SK-N-SH (cell line): ENCODE measurements around the gene CHCHD1. TPM values are rescaled to one million over a fixed set of nuclear protein-coding genes. Genes with fewer than 3 reads are reported as not detected.

ENCODE experiments used
- CTCF ChIA-PET: fragments of 300-600, 350-600 bp; formaldehyde crosslinking; extraction: SDS; loops from one replicate; lab custom pipeline; 2021; lab: Yijun Ruan, JAX
- POLR2A ChIA-PET: fragments of 350-600 bp; sonication (Branson Sonifier 250); formaldehyde crosslinking; extraction: SDS; loops from one replicate; lab custom pipeline; 2020; ENCODE audit warnings: antibody characterized with exemption, inconsistent platforms; lab: Yijun Ruan, JAX
- DNase-seq: peaks from one replicate; pipeline ENCODE4 v3.0.0; 2012
- H2AFZ ChIP-seq: fragments of 200-600 bp; sonication (generic); 2 replicates; pipeline ENCODE4 v1.8.1; 2016; ENCODE audit warnings: antibody characterized with exemption, mild to moderate bottlenecking, low read depth
- H3F3A ChIP-seq: fragments of 200-600 bp; sonication (generic); replicated peaks from 2 replicates; pipeline ENCODE3; 2016; ENCODE audit warnings: antibody characterized with exemption, mild to moderate bottlenecking; ENCODE audit not compliant: insufficient read depth
- H3K27ac ChIP-seq, 2 experiments: fragments of 200-500 bp in 1 of 2; fragments of 200-600 bp in 1 of 2; sonication (Bioruptor generic) in 1 of 2; sonication (generic), shearing (Covaris generic) in 1 of 2; 2 replicates each; pipeline versions ENCODE4 v1.5.1 to v1.6.1; 2014 to 2016; ENCODE audit warnings: low read depth in 2 of 2, inconsistent platforms in 1 of 2, low read length in 1 of 2, mild to moderate bottlenecking in 1 of 2, mixed read lengths in 1 of 2
- H3K27me3 ChIP-seq: fragments of 200-600 bp; sonication (generic), shearing (Covaris generic); 2 replicates; pipeline ENCODE4 v1.6.1; 2016; ENCODE audit warnings: mixed run types; ENCODE audit not compliant: insufficient read depth
- H3K36me3 ChIP-seq, 2 experiments: fragments of 200-500 bp in 1 of 2; fragments of 200-600 bp in 1 of 2; sonication (Bioruptor generic) in 1 of 2; sonication (generic) in 1 of 2; replicated peaks in 1 of 2; 2 replicates each; pipeline versions ENCODE3 to v1.5.1; 2014 to 2016; ENCODE audit warnings: low read length in 1 of 2, mild to moderate bottlenecking in 1 of 2; ENCODE audit not compliant: insufficient read depth in 2 of 2, control insufficient read depth in 1 of 2
- H3K4me1 ChIP-seq, 2 experiments: fragments of 200-500 bp in 1 of 2; fragments of 200-600 bp in 1 of 2; sonication (Bioruptor generic) in 1 of 2; sonication (generic), shearing (Covaris generic) in 1 of 2; 2 replicates each; pipeline versions ENCODE4 v1.5.1 to v1.6.1; 2014 to 2016; ENCODE audit warnings: low read depth in 1 of 2, low read length in 1 of 2, mixed run types in 1 of 2; ENCODE audit not compliant: insufficient read depth in 2 of 2, control insufficient read depth in 1 of 2
- H3K4me2 ChIP-seq: fragments of 200-600 bp; sonication (generic), shearing (Covaris generic); 2 replicates; pipeline ENCODE4 v1.6.1; 2017; ENCODE audit warnings: mixed run types
- H3K4me3 ChIP-seq, 2 experiments: fragments of 200-500 bp in 1 of 2; fragments of 200-600 bp in 1 of 2; sonication (Bioruptor generic) in 1 of 2; sonication (generic), shearing (Covaris generic) in 1 of 2; 2 replicates each; pipeline versions ENCODE4 v1.5.1 to v1.8.1; 2014 to 2016; ENCODE audit warnings: low read depth in 2 of 2, inconsistent platforms in 1 of 2, low read length in 1 of 2, mild to moderate bottlenecking in 1 of 2, mixed read lengths in 1 of 2, moderate library complexity in 1 of 2
- H3K79me2 ChIP-seq: fragments of 200-600 bp; sonication (generic); 2 replicates; pipeline ENCODE4 v1.8.1; 2017; ENCODE audit warnings: mild to moderate bottlenecking; ENCODE audit not compliant: insufficient read depth
- H3K9ac ChIP-seq: fragments of 200-600 bp; sonication (generic); 2 replicates; pipeline ENCODE4 v1.6.1; 2017; ENCODE audit warnings: mixed run types
- H3K9me2 ChIP-seq: fragments of 200-600 bp; sonication (generic); 2 replicates; pipeline ENCODE4 v1.6.1; 2017; ENCODE audit warnings: mixed run types
- H3K9me3 ChIP-seq: fragments of 200-600 bp; sonication (generic); 2 replicates; pipeline ENCODE4 v1.6.1; 2017; ENCODE audit warnings: mixed run types, mild to moderate bottlenecking, moderate library complexity
- H4K20me1 ChIP-seq: fragments of 200-600 bp; sonication (generic); 2 replicates; pipeline ENCODE4 v1.6.1; 2017; ENCODE audit warnings: mild to moderate bottlenecking, mixed run types; ENCODE audit not compliant: insufficient read depth
- CHD2 ChIP-seq: fragments of 150-350 bp; IDR thresholded peaks from 2 replicates; pipeline ENCODE4 v1.6.1; 2018; ENCODE audit warnings: low read length; ENCODE audit not compliant: partially characterized antibody
- EZH2phosphoT487 ChIP-seq: fragments of 200-600 bp; sonication (generic); IDR thresholded peaks from 2 replicates; pipeline ENCODE4 v1.6.1; 2017; ENCODE audit warnings: low read depth, mixed run types, mild to moderate bottlenecking, antibody characterized with exemption, moderate library complexity, borderline replicate concordance
- FOXM1 ChIP-seq: IDR thresholded peaks from 2 replicates; pipeline ENCODE4 v1.4.0; 2012; ENCODE audit warnings: low read depth, mild to moderate bottlenecking
- GABPA ChIP-seq: IDR thresholded peaks from 2 replicates; pipeline ENCODE4 v1.4.0; 2012; ENCODE audit warnings: low read depth, mild to moderate bottlenecking
- GATA2 ChIP-seq: sonication (generic); formaldehyde crosslinking; IDR thresholded peaks from 2 replicates; pipeline ENCODE4 v1.5.0; 2020; ENCODE audit warnings: mild to moderate bottlenecking, missing genetic modification reagents
- MEF2A ChIP-seq: IDR thresholded peaks from 2 replicates; pipeline ENCODE4 v1.4.0; 2012; ENCODE audit warnings: low read depth, borderline replicate concordance
- NRF1 ChIP-seq: IDR thresholded peaks from 2 replicates; pipeline ENCODE4 v1.6.1; 2012; ENCODE audit warnings: low read depth, mild to moderate bottlenecking, low read length
- PBX3 ChIP-seq: IDR thresholded peaks from 2 replicates; pipeline ENCODE4; 2012
- RAD21 ChIP-seq: IDR thresholded peaks from 2 replicates; pipeline ENCODE4 v1.6.1; 2012; ENCODE audit warnings: mild to moderate bottlenecking, low read length
- REST ChIP-seq: IDR thresholded peaks from 2 replicates; pipeline ENCODE4 v1.6.1; 2012; ENCODE audit warnings: mild to moderate bottlenecking, low read depth, low read length, moderate library complexity
- RFX5 ChIP-seq: IDR thresholded peaks from 2 replicates; pipeline ENCODE4 v1.6.1; 2012; ENCODE audit warnings: mild to moderate bottlenecking, improper control_type of control experiment, low read length
- TEAD4 ChIP-seq: IDR thresholded peaks from 2 replicates; pipeline ENCODE4 v1.4.0; 2012; ENCODE audit warnings: mild to moderate bottlenecking, borderline replicate concordance; ENCODE audit not compliant: insufficient read depth
- USF1 ChIP-seq: IDR thresholded peaks from 2 replicates; pipeline ENCODE4 v1.4.0; 2012; ENCODE audit warnings: low read depth, borderline replicate concordance
- USF2 ChIP-seq: fragments of 150-350 bp; IDR thresholded peaks from 2 replicates; pipeline ENCODE4 v1.6.1; 2017; ENCODE audit warnings: antibody characterized with exemption, low read length, low read depth, borderline replicate concordance
- WGBS: methylation state at CpG from one replicate; pipeline ENCODE4 v1.1.6; 2017; ENCODE audit warnings: low lambda C conversion rate; 5-methylcytosine and 5-hydroxymethylcytosine counted together
- polyA plus RNA-seq, 3 experiments: library from polyadenylated mRNA; depleted of rRNA; stranded (reverse); fragments of >200 nt; gene quantifications; 2 replicates each; pipeline ENCODE4 v1.2.3, GENCODE V29; 2012

CHCHD1 gene
- polyA plus RNA-seq, 1 of the 3 experiments (the other 2 are of a cell fraction): 60.9 TPM

- no peak for DNase-seq
- no peak overlapping the region for H2AFZ ChIP-seq
- no peak overlapping the region for H3K4me2 ChIP-seq
- 100% methylated on average over 9 of the region's 10 CpGs for WGBS
- H3F3A ChIP-seq: peaks cover 26% of the 10 kb centered on the region
- no peak overlapping the region for H3K4me3 ChIP-seq
- no peak overlapping the region for H3K27ac ChIP-seq
- no peak for TF ChIP-seq GABPA
- no peak for TF ChIP-seq CHD2
- TF ChIP-seq NRF1: no peak
- TF ChIP-seq RFX5: no peak
- TF ChIP-seq RAD21: no peak
- no peaks in the 10 kb centered on the region for H3K9me3 ChIP-seq
- H3K9me2 ChIP-seq: no peaks in the 10 kb centered on the region
- H3K36me3 ChIP-seq: peaks cover 12 to 34% of the 10 kb centered on the region in 2 experiments
- H3K27me3 ChIP-seq: no peaks in the 10 kb centered on the region
- peaks cover 0 to 5% of the 10 kb centered on the region in 2 experiments; a peak in 2 of 4 replicates for H3K4me1 ChIP-seq
- H3K9ac ChIP-seq: no peak overlapping the region
- ChIA-PET CTCF (interaction anchor here (0.9 to 1.8 kb wide), 6 partner anchors 9 to 263 kb away, joined by 3 to 7 read pairs (median 4); no protein-coding TSS in a partner anchor), POLR2A (no interaction called here)
- no peaks in the 10 kb centered on the region for H4K20me1 ChIP-seq
- no peaks in the 10 kb centered on the region for H3K79me2 ChIP-seq
Observed at GRCh38 chr10:73818402-73818801, 36.6 kb downstream of the CHCHD1 start.

- WGBS: 92% methylated on average over 5 of the region's 5 CpGs
- H4K20me1 ChIP-seq: no peaks in the 10 kb centered on the region
- no peak overlapping the region for H3K9ac ChIP-seq
- no peak for DNase-seq
- no peaks in the 10 kb centered on the region for H3K79me2 ChIP-seq
- H3K4me1 ChIP-seq: peaks cover 0 to 5% of the 10 kb centered on the region in 2 experiments; a peak in 2 of 4 replicates
- peaks cover 18 to 34% of the 10 kb centered on the region in 2 experiments for H3K36me3 ChIP-seq
- H3K27me3 ChIP-seq: no peaks in the 10 kb centered on the region
- TF ChIP-seq FOXM1 (no peak), USF2 (no peak), RFX5 (no peak)
- peaks cover 26% of the 10 kb centered on the region for H3F3A ChIP-seq
- no peaks in the 10 kb centered on the region for H3K9me3 ChIP-seq
- ChIA-PET CTCF (interaction anchor here (1.0 to 1.8 kb wide), 4 partner anchors 8 to 61 kb away, joined by 4 to 7 read pairs (median 4); no protein-coding TSS in a partner anchor), POLR2A (no interaction called here)
- no peak overlapping the region for H2AFZ ChIP-seq
- H3K4me3 ChIP-seq: no peak overlapping the region
- H3K27ac ChIP-seq: no peak overlapping the region
- no peaks in the 10 kb centered on the region for H3K9me2 ChIP-seq
- no peak overlapping the region for H3K4me2 ChIP-seq
Observed at GRCh38 chr10:73819081-73819480, 37.2 kb downstream of the CHCHD1 start.

GRCh38 chr10:73819513-73820093, 37.8 kb downstream of the CHCHD1 start:
- ChIA-PET CTCF (interaction anchor here (1.8 kb wide), 1 partner anchor 60 kb away, joined by 4 read pairs; no protein-coding TSS in a partner anchor), POLR2A (no interaction called here)
- peaks cover 23% of the 10 kb centered on the region for H3F3A ChIP-seq
- H3K9ac ChIP-seq: no peak overlapping the region
- peaks cover 18 to 35% of the 10 kb centered on the region in 2 experiments for H3K36me3 ChIP-seq
- no peak overlapping the region for H2AFZ ChIP-seq
- H3K27ac ChIP-seq: no peak overlapping the region
- no peaks in the 10 kb centered on the region for H3K79me2 ChIP-seq
- H3K9me2 ChIP-seq: no peaks in the 10 kb centered on the region
- DNase-seq: no peak
- no peaks in the 10 kb centered on the region for H3K27me3 ChIP-seq
- no peaks in the 10 kb centered on the region for H3K9me3 ChIP-seq
- H3K4me3 ChIP-seq: no peak overlapping the region
- H3K4me2 ChIP-seq: no peak overlapping the region
- WGBS: 95% methylated on average over 7 of the region's 20 CpGs
- H3K4me1 ChIP-seq: peaks cover 0 to 5% of the 10 kb centered on the region in 2 experiments; a peak in 2 of 4 replicates
- no peaks in the 10 kb centered on the region for H4K20me1 ChIP-seq
- TF ChIP-seq USF1 (no peak), REST (no peak), TEAD4 (no peak), CHD2 (no peak), GATA2 (CRISPR knock-in tag) (no peak), MEF2A (no peak), EZH2phosphoT487 (no peak), PBX3 (no peak)
